HG02840 (cell line): ENCODE results near the gene TSPAN9.

Source experiments
- ATAC-seq: cut with Tn5 transposase; IDR thresholded peaks from one replicate; pipeline ENCODE4 v1.9.1; 2021; ENCODE audit warnings: mild to moderate bottlenecking, moderate library complexity, moderate number of reproducible peaks; ENCODE audit not compliant: unreplicated experiment, low FRiP score

TSPAN9 gene

GRCh38 chr12:3076730-3077571 lies at the start of gene TSPAN9:
TSS of gene TSPAN9 (plus strand) at chr12:3077379. CDS start at chr12:3201194, 123,815 bp downstream.
- ATAC-seq: no peak

- no peak for ATAC-seq
These were observed 49.1 kb upstream of the TSPAN9 start for GRCh38 chr12:3028108-3028507.

- no peak for ATAC-seq
These were observed 46.3 kb upstream of the TSPAN9 start for GRCh38 chr12:3030821-3031429.

GRCh38 chr12:3032161-3032560 lies 45.0 kb upstream of the TSPAN9 start:
- no peak for ATAC-seq

- ATAC-seq: no peak
These were observed 44.2 kb upstream of the TSPAN9 start for GRCh38 chr12:3032770-3033538.

GRCh38 chr12:3033539-3033867 lies 43.7 kb upstream of the TSPAN9 start:
- ATAC-seq: no peak

- ATAC-seq: no peak
These were observed 43.0 kb upstream of the TSPAN9 start for GRCh38 chr12:3034067-3034750.

- no peak for ATAC-seq
These were observed 42.0 kb upstream of the TSPAN9 start for GRCh38 chr12:3035171-3035570.

- ATAC-seq: no peak
These were observed 41.1 kb upstream of the TSPAN9 start for GRCh38 chr12:3035815-3036702.

- no peak for ATAC-seq
These were observed 40.1 kb upstream of the TSPAN9 start for GRCh38 chr12:3036901-3037600.

- no peak for ATAC-seq
These were observed 39.0 kb upstream of the TSPAN9 start for GRCh38 chr12:3038166-3038565.

- ATAC-seq: no peak
These were observed 38.2 kb upstream of the TSPAN9 start for GRCh38 chr12:3038926-3039510.

GRCh38 chr12:3040026-3040656 lies 37.0 kb upstream of the TSPAN9 start:
- ATAC-seq: no peak

GRCh38 chr12:3040663-3041544 lies 36.3 kb upstream of the TSPAN9 start:
- no peak for ATAC-seq

- no peak for ATAC-seq
These were observed 35.5 kb upstream of the TSPAN9 start for GRCh38 chr12:3041558-3042164.

- ATAC-seq: no peak
These were observed 34.8 kb upstream of the TSPAN9 start for GRCh38 chr12:3042394-3042793.

GRCh38 chr12:3042826-3043225 lies 34.4 kb upstream of the TSPAN9 start:
- no peak for ATAC-seq
